HG03095 (cell line): ENCODE results near the gene AGFG2.

Source experiments
- ATAC-seq: cut with Tn5 transposase; IDR thresholded peaks from one replicate; pipeline ENCODE4 v1.9.1; 2021; ENCODE audit warnings: moderate library complexity; ENCODE audit not compliant: unreplicated experiment

AGFG2 gene

GRCh38 chr7:100604976-100605911 lies 66.2 kb downstream of the AGFG2 start:
- ATAC-seq = no peak

GRCh38 chr7:100606313-100606712 lies 67.3 kb downstream of the AGFG2 start:
- no peak for ATAC-seq

DNA sequence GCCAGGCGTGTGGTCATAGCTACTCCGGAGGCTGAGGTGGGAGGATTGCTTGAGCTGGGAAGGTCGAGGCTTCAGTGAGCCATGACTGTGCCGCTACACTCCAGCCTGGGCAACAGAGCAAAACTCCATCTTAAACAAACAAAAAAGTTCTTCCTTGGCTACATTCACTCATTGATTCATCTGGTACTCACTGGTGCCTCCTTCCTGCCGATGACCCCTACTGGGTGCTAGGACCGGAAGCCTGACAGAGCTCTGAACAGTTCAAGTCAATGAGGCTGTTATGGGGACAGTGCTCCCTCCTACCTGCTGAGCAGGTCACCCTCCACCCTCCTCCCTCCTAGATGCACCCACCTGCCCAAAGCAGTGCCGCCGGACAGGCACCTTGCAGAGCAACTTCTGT lies 68.1 kb downstream of the AGFG2 start:
- no peak for ATAC-seq

GRCh38 chr7:100609958-100610357 lies 71.0 kb downstream of the AGFG2 start:
- ATAC-seq = no peak

- ATAC-seq = peak; percentile 90
These were observed 73.2 kb downstream of the AGFG2 start, which contains the start of gene MOSPD3 for GRCh38 chr7:100611983-100612729. TSS of gene MOSPD3 (plus strand) at chr7:100612540. CDS start at chr7:100612792, 252 bp downstream.

DNA sequence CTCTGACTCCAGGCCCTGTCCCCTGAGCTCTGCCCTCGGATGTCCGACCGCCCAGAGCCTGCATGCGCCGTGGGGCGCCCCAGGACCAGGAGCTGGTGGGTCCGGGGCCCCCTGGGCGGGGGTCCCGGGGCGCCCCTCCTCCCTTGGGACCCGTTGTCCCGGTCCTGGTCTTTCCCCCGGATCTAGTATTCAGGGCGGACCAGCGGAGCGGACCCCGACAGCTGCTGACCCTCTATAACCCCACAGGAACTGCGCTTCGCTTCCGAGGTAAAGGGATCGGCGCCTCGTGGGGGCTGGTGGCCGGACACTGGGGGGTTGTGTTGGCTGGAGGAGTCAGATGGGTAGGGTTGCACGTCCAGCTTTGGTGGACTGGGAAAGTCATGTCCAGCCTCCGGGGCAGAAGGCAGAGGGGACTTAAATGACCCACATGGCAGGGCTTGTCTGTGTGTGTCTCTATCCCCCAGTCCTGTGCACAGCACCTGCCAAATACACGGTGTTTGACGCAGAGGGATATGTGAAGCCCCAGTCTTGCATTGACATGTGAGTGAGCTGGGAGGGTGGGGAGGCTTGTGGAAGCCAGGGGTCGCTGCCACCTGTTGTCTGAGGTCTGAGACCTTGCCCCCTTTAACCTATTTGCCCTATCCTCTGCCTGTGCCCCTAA lies 73.9 kb downstream of the AGFG2 start:
- ATAC-seq = no peak

DNA sequence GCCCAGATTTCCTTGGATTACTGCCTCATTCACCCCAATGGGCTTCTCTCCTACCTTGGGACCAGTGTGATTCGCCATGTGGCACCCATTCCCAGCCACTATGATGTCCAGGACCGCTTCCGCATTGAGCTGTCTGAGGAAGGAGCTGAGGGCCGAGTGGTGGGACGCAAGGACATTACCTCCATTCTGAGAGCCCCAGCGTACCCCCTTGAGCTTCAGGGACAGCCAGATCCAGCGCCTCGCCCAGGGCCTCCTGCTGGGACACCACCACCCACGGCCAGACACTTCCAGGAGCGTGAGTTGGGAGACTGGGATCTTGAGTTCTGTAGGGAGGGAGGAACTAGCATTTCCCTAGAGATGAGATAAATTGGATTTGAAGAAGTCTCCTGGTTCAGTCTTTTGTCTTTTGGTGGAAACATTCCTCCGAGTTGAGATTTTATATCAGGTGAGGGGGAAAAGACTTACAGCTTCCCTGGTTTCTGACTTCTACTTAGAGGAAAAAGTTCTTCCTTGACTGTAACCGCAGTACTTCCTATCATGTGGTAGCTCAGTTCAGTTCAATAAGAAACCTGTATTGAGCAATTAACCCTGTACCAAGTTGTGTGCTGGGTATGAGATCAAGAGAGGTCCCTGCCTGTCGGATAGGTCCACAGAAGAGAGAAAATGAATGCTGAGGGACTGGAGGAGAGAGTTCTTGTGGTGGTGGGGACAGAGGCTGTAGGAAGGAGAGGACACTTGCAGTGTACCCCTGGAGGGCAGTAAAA lies 74.6 kb downstream of the AGFG2 start:
- no peak for ATAC-seq

DNA sequence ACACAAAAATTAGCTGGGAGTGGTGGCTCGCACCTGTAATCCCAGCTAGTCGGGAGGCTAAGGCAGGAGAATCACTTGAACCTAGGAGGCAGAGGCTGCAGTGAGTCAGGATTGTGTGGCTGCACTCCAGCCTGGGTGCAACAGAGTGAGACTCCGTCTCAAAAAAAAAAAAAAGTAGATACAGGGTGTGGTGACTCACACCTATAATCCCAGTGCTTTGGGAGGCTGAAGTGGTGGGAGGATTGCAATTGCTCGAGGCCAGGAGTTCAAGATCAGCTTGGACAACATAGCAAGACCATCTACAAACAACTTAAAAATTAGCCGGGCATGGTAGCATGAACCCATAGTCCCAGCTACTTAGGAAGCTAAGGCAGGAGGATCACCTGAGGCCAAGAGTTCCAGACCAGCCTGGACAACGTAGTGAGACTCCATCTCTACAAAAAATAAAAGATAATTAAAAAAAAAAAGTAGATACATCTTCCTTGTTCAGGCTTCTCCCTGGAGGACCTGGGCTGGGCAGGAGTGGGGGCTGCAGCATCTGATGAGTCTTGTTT lies 75.4 kb downstream of the AGFG2 start:
- ATAC-seq = no peak
